CD4-positive, alpha-beta memory T cell (primary cell): Measurements from ENCODE around the gene PCBP3. TPM values are rescaled to one million over a fixed set of nuclear protein-coding genes. Genes with fewer than 3 reads are reported as not detected.
"Not testable (repeated sequence)": the region's sequence is repeated elsewhere in the genome, so short reads cannot be mapped to it uniquely, and the experiment has no call there.

Experiments used
- CTCF ChIA-PET: fragments of 350-600 bp; sonication (Branson Sonifier 250); formaldehyde crosslinking; loops from one replicate; lab custom pipeline; 2021; ENCODE audit warnings: inconsistent platforms; ENCODE audit not compliant: partially characterized antibody; lab: Charles Lee
- POLR2A ChIA-PET: fragments of 350-600 bp; sonication (Branson Sonifier 250); formaldehyde crosslinking; loops from one replicate; lab custom pipeline; 2021; ENCODE audit not compliant: partially characterized antibody; lab: Charles Lee
- DNase-seq, 5 donors: peaks; one replicate each; pipeline versions ENCODE4 v3.0.0 to v3.0.0-alpha.2; 2020 to 2022; ENCODE audit warnings: mixed read lengths in 1 of 5
- H3K27ac ChIP-seq: one replicate; pipeline ENCODE4 v1.7.0; 2013; ENCODE audit warnings: low read depth, low read length
- H3K27me3 ChIP-seq: 2 replicates; pipeline ENCODE4 v1.7.0; 2013; ENCODE audit warnings: mild to moderate bottlenecking, low read length, moderate library complexity; ENCODE audit not compliant: insufficient read depth
- H3K36me3 ChIP-seq: 2 replicates; pipeline ENCODE4 v1.7.0; 2013; ENCODE audit warnings: mild to moderate bottlenecking, low read length, moderate library complexity; ENCODE audit not compliant: insufficient read depth
- H3K4me1 ChIP-seq: 2 replicates; pipeline ENCODE4 v1.7.0; 2013; ENCODE audit warnings: mild to moderate bottlenecking, low read length, moderate library complexity; ENCODE audit not compliant: insufficient read depth
- H3K4me3 ChIP-seq, 2 donors: one replicate each; pipeline ENCODE4 v1.7.0; 2013; ENCODE audit warnings: low read length in 2 of 2, mild to moderate bottlenecking in 1 of 2
- H3K9me3 ChIP-seq, 2 donors: one replicate each; pipeline ENCODE4 v1.7.0; 2013; ENCODE audit warnings: low read length in 2 of 2, control low read depth in 1 of 2; ENCODE audit not compliant: control insufficient read depth in 1 of 2
- H3K27ac Mint-ChIP-seq, 7 donors: one replicate each; pipeline ENCODE4 v1.8.0; 2020 to 2021; ENCODE audit warnings: mixed read lengths in 7 of 7, mild to moderate bottlenecking in 6 of 7, inconsistent platforms in 3 of 7, moderate library complexity in 3 of 7
- H3K27me3 Mint-ChIP-seq, 2 donors: one replicate each; pipeline ENCODE4 v1.8.0; 2020 to 2021; ENCODE audit warnings: mixed read lengths in 2 of 2
- H3K36me3 Mint-ChIP-seq, 2 donors: one replicate each; pipeline ENCODE4 v1.8.0; 2020 to 2021; ENCODE audit warnings: mixed read lengths in 2 of 2, inconsistent platforms in 1 of 2, mild to moderate bottlenecking in 1 of 2
- H3K4me1 Mint-ChIP-seq, 4 donors: one replicate each; pipeline ENCODE4 v1.8.0; 2020 to 2021; ENCODE audit warnings: mixed read lengths in 4 of 4, mild to moderate bottlenecking in 1 of 4
- H3K4me3 Mint-ChIP-seq, 8 donors: one replicate each; pipeline ENCODE4 v1.8.0; 2020 to 2021; ENCODE audit warnings: mixed read lengths in 8 of 8, mild to moderate bottlenecking in 7 of 8, moderate library complexity in 6 of 8, inconsistent platforms in 3 of 8
- H3K9me3 Mint-ChIP-seq, 8 donors: one replicate each; pipeline ENCODE4 v1.8.0; 2020 to 2021; ENCODE audit warnings: mixed read lengths in 8 of 8, mild to moderate bottlenecking in 5 of 8, inconsistent platforms in 3 of 8, moderate library complexity in 1 of 8
- intact Hi-C: fragments of 100-400 bp; cut with micrococcal nuclease; formaldehyde crosslinking; loops from one replicate; pipeline ENCODE4 v1.15.1; 2023
- polyA plus RNA-seq, 2 donors: library from polyadenylated mRNA; unstranded; fragments of 300-500 nt; fragmentation: Illumina TruSeq; gene quantifications; one replicate each; pipeline ENCODE4 v1.2.3, GENCODE V29; 2021
- total RNA-seq, 2 experiments: library from RNA; stranded (reverse); gene quantifications; one replicate each; pipeline ENCODE4 v1.2.3, GENCODE V29; 2021

PCBP3 gene
- total and polyA plus RNA-seq, 4 experiments from 2014 or later, result 0.36 to 1.6 (median 1.0) TPM

- CTCF ChIA-PET, result no interaction called here
- POLR2A ChIA-PET, result no interaction called here
- H3K4me3 Mint-ChIP-seq, result no peak overlapping the region
- H3K27me3 Mint-ChIP-seq, result peaks cover 2 to 15% of the 10 kb centered on the region in 2 donors
- peaks cover 0 to 10% (median 1%) of the 10 kb centered on the region in 8 donors for H3K9me3 Mint-ChIP-seq
- no peak for DNase-seq
- Histone ChIP-seq H3K27ac (no peak overlapping the region), H3K27me3 (no peaks in the 10 kb centered on the region), H3K4me1 (no peaks in the 10 kb centered on the region), H3K4me3 (no peak overlapping the region), H3K9me3 (no peaks in the 10 kb centered on the region), H3K36me3 (no peaks in the 10 kb centered on the region)
- intact Hi-C loops, result no loop called here
- H3K27ac Mint-ChIP-seq, result no peak overlapping the region
- H3K36me3 Mint-ChIP-seq, result peaks cover 0 to under 1% of the 10 kb centered on the region in 2 donors
- H3K4me1 Mint-ChIP-seq, result no peaks in the 10 kb centered on the region
Measured at GRCh38 chr21:45718413-45718812, 74.9 kb downstream of the PCBP3 start.

DNA sequence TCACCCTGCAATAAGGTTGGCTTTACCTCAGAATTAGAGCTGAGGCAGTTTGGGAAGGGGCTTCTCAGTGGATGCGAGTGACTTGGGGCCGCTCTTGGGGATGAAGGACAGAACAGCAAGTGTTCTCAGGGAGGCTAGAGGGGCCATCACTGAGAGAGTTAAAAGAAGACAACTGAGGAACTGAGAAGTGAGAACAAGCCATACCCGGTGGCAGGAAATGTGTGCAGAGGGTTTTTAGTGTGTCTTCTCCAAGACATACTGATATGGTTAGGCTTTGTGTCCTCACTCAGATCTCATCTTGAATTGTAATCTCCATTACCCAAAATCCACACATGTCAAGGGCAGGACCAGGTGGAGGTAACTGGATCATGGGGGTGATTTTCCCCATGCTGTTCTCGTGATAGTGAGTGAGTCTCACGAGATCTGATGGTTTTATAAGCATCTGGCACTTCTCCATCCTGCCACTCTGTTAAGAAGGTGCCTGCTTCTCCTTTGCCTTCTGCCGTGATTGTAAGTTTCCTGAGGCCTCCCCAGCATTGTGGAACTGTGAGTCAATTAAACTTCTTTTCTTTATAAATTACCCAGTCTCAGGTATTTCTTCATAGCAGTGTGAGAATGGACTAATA is 75.8 kb downstream of the PCBP3 start:
- Histone ChIP-seq H3K4me1 (no peaks in the 10 kb centered on the region), H3K27ac (no peak overlapping the region), H3K36me3 (no peaks in the 10 kb centered on the region), H3K4me3 (no peak overlapping the region), H3K27me3 (no peaks in the 10 kb centered on the region), H3K9me3 (no peaks in the 10 kb centered on the region)
- Mint-ChIP-seq H3K27me3 (peaks cover 2 to 12% of the 10 kb centered on the region in 2 donors), H3K36me3 (no peaks in the 10 kb centered on the region), H3K4me3 (peak overlapping the region in 1 of 8 donors; percentile 13), H3K27ac (no peak overlapping the region), H3K9me3 (peaks cover 0 to 9% (median 0%) of the 10 kb centered on the region in 8 donors), H3K4me1 (no peaks in the 10 kb centered on the region)
- intact Hi-C loops, result no loop called here
- POLR2A ChIA-PET, result no interaction called here
- CTCF ChIA-PET, result no interaction called here
- DNase-seq, result no peak

- H3K4me3 ChIP-seq, DNase-seq, POLR2A ChIA-PET, H3K4me1 ChIP-seq, H3K27ac ChIP-seq, intact Hi-C loops, H3K4me1 Mint-ChIP-seq, H3K36me3 ChIP-seq, H3K4me3 Mint-ChIP-seq, CTCF ChIA-PET, H3K9me3 ChIP-seq, H3K27me3 ChIP-seq, H3K9me3 Mint-ChIP-seq, H3K27ac Mint-ChIP-seq, H3K36me3 Mint-ChIP-seq: not testable (repeated sequence)
- H3K27me3 Mint-ChIP-seq, result peaks cover 2 to 12% of the 10 kb centered on the region in 2 donors
Measured at GRCh38 chr21:45720204-45720603, 76.7 kb downstream of the PCBP3 start.

DNA sequence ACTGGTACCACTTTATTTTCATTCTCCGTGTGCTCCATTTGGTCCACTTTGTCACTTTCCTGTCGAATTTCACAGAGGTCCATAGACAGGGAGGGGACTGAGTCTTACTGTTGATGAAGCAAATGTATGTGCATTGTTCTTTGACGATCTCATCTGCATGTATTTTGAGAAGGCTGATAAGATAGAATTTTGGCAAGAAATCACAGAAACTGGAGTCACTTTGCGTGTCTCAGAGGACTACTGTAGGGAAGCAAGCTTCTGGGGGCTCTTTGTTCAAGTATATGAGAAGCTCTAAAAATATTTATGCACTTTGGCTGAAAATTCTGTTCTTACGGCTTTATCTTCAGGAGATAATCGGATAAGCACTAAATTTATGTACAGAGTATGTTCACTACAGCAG is 78.1 kb downstream of the PCBP3 start:
- no peak for DNase-seq
- Mint-ChIP-seq H3K4me1 (no peaks in the 10 kb centered on the region), H3K27me3 (peaks cover 2 to 10% of the 10 kb centered on the region in 2 donors), H3K9me3 (no peaks in the 10 kb centered on the region), H3K4me3 (no peak overlapping the region), H3K27ac (no peak overlapping the region), H3K36me3 (no peaks in the 10 kb centered on the region)
- intact Hi-C loops, result no loop called here
- POLR2A ChIA-PET, result no interaction called here
- CTCF ChIA-PET, result no interaction called here
- Histone ChIP-seq H3K36me3 (no peaks in the 10 kb centered on the region), H3K4me3 (no peak overlapping the region), H3K27ac (no peak overlapping the region), H3K27me3 (no peaks in the 10 kb centered on the region), H3K9me3 (no peaks in the 10 kb centered on the region), H3K4me1 (no peaks in the 10 kb centered on the region)

- peaks cover 2 to 7% of the 10 kb centered on the region in 2 donors for H3K27me3 Mint-ChIP-seq
- Histone ChIP-seq H3K27ac (no peak overlapping the region), H3K36me3 (no peaks in the 10 kb centered on the region), H3K9me3 (no peaks in the 10 kb centered on the region), H3K4me1 (no peaks in the 10 kb centered on the region), H3K4me3 (no peak overlapping the region), H3K27me3 (no peaks in the 10 kb centered on the region)
- H3K36me3 Mint-ChIP-seq, result no peaks in the 10 kb centered on the region
- intact Hi-C loops, result no loop called here
- H3K27ac Mint-ChIP-seq, result no peak overlapping the region
- no peak overlapping the region for H3K4me3 Mint-ChIP-seq
- H3K4me1 Mint-ChIP-seq, result no peaks in the 10 kb centered on the region
- no peak for DNase-seq
- CTCF ChIA-PET, result no interaction called here
- no peaks in the 10 kb centered on the region for H3K9me3 Mint-ChIP-seq
- POLR2A ChIA-PET, result no interaction called here
Measured at GRCh38 chr21:45723049-45723958, 79.8 kb downstream of the PCBP3 start.

DNA sequence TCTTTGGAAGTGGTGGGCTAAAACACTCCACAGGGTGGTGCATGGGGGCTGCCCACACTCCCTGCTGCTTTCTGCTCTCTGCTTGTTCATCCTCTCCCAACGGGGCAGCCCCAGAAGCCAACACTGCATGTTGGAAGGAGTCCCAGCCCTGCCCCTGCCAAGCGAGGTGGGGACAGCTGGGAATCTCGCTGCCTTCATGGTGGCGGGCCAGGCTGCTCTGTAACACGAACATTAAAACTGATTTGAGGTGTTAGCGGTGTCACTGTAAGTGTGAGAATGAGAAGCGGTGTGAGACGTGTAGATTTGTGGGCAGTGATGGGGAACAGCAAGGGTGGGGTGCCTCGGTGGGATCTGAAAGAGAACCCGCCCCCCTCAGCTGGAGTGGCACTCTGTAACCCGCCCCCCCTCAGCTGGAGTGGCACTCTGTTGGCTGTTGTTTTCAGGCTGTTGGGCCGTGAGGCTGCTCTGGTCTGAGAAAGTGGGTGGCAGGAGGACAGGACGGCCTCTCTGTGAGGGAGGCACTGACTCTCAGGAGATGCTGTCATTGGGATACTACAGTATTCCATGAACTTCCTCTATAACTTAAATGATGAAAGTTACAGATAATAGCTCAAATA is 80.9 kb downstream of the PCBP3 start:
- Mint-ChIP-seq H3K27me3 (peaks cover 0 to 2% of the 10 kb centered on the region in 2 donors), H3K27ac (no peak overlapping the region), H3K4me1 (no peaks in the 10 kb centered on the region), H3K4me3 (no peak overlapping the region), H3K36me3 (no peaks in the 10 kb centered on the region), H3K9me3 (no peaks in the 10 kb centered on the region)
- Histone ChIP-seq H3K9me3 (no peaks in the 10 kb centered on the region), H3K27me3 (no peaks in the 10 kb centered on the region), H3K27ac (no peak overlapping the region), H3K4me1 (no peaks in the 10 kb centered on the region), H3K4me3 (no peak overlapping the region), H3K36me3 (no peaks in the 10 kb centered on the region)
- no peak for DNase-seq
- ChIA-PET POLR2A (interaction anchor here (0.9 kb wide), 1 partner anchor 16 kb away, joined by 3 read pairs; no protein-coding TSS in a partner anchor), CTCF (no interaction called here)
- intact Hi-C loops, result no loop called here
